ENCODE results near the gene MALRD1.

DNA sequence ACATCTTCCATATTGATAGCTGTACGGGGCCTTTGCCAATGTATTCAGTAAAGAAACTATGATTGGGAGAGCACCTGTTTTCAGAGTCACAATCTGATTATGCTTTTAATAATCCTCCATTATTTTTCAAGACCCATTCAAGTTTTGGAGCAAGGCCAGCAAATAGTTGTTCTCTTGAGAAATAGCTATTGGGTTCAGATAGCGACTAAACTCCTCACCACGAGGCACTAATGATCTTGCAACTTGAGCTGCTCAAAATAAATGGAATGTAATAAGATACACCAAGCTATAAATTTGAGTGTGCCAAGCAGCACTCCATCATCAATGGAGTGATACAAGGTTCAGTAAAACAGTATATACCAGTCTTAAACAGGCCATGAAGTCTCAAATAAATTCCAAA, 7.4 kb upstream of the MALRD1 start:
- TF ChIP-seq RELA (CRISPR knock-in tag; IDR thresholded peaks at IDR 0.05; ENCODE audit: borderline replicate concordance) (no peak), E2F5 (CRISPR knock-in tag; IDR thresholded peaks at IDR 0.05) (no peak), FOXP1 (CRISPR knock-in tag; IDR thresholded peaks at IDR 0.05; ENCODE audit: borderline replicate concordance) (no peak), CTCF (IDR thresholded peaks at IDR 0.05) (no peak), SP1 (CRISPR knock-in tag; conservative IDR thresholded peaks at IDR 0.05) (no peak), ATF3 (CRISPR knock-in tag; conservative IDR thresholded peaks at IDR 0.05) (no peak), ZNF317 (CRISPR knock-in tag; IDR thresholded peaks at IDR 0.05; ENCODE audit: borderline replicate concordance, low read depth) (no peak), ESRRA (CRISPR knock-in tag; IDR thresholded peaks at IDR 0.05; ENCODE audit: borderline replicate concordance) (no peak), IRF1 (CRISPR knock-in tag; IDR thresholded peaks at IDR 0.05) (no peak), MAX (CRISPR knock-in tag; IDR thresholded peaks at IDR 0.05) (no peak)
